ACHN (cell line): Measurements from ENCODE around the gene KLK8.
"Not testable (repeated sequence)": the region's sequence is repeated elsewhere in the genome, so short reads cannot be mapped to it uniquely, and the experiment has no call there.

Source experiments
- DNase-seq: peaks from one replicate; pipeline ENCODE4 v3.0.0-alpha.2; 2015
- in situ Hi-C: cut with HindIII; loops from 2 replicates; pipeline ENCODE4 v1.10.0; 2017; ENCODE audit warnings: low sequenced_read_pairs, low pct_ligation_motif_present, low pct_unique_long_range_greater_than_20kb

Gene KLK8

DNA sequence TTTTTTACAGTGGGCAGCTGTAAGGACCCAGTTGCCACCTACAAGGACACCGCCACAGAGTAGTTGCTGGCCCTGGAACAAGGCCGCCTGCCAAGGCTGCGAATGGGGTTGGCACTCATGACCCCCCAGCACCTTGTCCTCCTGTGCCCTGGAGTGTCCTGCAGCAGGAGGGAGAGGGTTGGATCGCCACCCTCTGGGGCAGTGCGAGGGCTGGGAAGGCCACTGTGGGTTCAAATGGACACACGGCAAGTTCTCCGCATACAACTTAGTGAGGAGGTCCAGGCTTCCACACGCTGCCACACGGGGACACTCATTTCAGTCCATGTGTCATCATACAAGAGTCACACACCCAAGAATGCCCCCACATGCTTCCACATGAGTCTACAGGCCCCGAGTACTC is 978 bp downstream of the KLK8 start:
- in situ Hi-C loops = no loop called here
- no peak for DNase-seq

DNA sequence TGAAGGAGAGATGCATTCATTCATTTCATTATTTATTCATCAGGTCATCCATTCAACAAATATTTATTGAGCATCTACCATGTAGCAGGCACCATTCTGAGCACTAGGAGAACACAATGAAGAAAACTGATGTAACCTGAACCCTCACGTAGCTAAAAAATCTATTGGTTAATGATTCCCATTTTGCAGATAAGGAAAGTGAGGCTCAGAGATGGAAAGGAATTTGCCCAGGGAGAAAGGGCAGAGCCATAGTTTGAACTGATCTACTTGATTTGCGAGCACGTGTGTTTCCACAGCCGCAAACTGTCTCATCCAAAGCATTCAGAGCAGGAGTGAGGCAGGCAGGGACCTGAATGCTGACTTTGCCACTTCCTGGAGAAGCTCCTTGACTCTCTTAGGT is 2.7 kb downstream of the KLK8 start:
- no peak for DNase-seq
- in situ Hi-C loops = no loop called here

DNA sequence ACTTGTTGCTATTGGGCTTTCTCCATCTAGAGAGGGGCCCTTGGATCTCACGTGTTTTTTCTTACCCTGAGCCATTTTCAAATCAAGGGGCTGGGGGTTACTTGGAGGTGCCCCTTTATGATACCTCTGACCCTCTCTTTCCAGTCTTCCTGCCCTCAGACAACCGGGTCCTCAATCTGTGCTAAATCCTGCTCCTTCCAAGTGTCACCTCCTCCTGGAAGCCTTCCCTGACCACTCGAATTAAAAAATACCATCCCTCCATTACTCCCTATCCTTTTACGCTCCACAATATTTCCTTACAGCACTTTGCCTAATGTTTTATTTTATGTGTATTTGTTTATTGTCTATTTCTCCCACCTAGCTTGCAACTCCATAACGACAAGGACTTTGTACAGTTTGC is 3.3 kb downstream of the KLK8 start:
- in situ Hi-C loops = no loop called here
- no peak for DNase-seq

DNA sequence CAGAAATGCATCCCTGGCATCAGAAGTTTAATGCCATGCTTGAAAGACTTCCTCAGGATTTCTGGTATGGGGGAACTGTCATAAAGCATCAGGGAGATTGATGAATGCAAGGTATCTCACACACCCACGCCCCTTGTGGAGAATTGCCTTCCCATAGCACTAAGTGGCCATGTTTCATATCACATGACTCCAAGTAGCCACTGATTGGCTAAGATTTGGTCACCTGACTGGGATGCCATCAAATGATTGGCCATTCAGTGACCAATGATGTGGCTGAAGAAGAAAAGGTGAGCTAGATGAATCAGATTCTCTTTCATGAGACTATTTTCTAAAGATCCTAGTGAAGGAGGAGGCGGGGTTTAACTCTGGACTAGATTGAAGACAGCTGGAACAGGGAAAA is 7.3 kb downstream of the KLK8 start:
- no peak for DNase-seq
- in situ Hi-C loops = no loop called here

DNA sequence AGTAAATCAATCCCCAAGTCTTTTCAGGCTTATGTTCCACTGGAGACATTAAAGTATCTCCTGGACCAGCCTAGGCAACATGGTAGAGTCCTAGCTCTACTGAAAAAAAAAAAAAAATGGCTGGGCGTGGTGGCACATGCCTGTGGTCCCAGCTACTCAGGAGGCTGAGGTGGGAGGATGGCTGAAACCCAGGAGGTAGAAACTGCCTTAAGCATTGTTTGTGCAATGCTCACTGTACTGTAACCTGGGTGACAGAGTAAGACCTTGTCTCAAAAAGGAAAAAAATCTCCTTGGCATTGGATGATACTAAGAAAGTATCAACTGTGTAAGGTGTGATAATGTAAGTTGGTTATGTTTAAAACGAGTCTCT is 8.8 kb downstream of the KLK8 start:
- in situ Hi-C loops = no loop called here
- DNase-seq = no peak

DNA sequence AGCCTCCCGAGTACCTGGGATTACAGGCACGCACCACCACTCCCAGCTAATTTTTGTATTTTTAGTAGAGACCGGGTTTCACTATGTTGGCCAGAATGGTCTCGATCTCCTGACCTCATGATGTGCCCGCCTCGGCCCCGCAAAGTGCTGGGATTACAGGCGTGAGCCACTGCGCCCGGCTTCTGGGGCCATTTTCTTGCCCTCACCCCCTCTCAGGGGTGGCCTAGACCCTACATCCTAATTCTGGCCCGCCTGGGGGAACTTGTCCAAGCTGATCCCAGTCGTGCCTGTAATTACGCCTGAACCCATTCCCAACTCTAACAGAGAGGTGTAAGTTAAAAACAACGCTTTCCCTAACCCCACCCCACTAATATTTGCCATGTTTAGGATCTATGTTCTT is 17.0 kb downstream of the KLK8 start:
- in situ Hi-C loops = not testable (repeated sequence)

DNA sequence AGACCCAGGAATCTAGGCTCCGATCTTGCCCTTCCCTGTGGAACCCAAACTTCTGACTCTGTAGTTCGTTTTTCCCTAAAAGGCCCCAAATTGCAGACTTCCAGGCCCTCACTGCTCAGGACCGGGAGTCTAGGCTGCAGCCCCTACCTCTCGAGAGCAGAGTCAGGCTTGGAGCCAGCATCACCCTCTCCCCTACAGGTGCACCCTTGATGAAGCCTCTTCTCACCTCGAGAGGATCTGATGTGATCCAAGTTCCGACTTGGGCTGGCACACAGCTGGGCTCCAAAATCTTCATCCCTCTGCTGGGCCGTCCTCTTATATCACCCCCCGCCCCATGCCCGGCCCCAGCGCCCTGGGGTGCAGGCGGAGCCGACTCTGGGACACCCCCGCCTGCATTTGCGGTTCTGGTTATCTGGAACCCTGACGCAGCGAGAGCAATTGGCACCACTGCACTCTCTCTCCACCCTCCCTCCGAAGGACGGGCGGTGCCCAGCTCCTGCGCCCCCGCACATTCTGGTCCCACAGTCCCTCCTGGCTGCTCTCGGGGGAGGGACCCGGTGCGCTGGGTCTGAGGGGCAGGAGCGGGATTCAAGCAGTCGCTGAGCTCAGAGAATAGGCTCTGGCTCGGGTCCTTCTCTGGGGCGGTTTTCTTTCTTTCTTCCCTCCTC is 17.6 kb downstream of the KLK8 start, which contains the start of gene KLK7:
Gene KLK7 (minus strand): TSS at position 293 of the 668 bp plus-strand sequence. CDS start 1,518 bp downstream, outside the sequence.
- in situ Hi-C loops = no loop called here
- no peak for DNase-seq

More for the DNA sequence above, 17.0 kb downstream of the KLK8 start:
- DNase-seq = not testable (repeated sequence)

DNA sequence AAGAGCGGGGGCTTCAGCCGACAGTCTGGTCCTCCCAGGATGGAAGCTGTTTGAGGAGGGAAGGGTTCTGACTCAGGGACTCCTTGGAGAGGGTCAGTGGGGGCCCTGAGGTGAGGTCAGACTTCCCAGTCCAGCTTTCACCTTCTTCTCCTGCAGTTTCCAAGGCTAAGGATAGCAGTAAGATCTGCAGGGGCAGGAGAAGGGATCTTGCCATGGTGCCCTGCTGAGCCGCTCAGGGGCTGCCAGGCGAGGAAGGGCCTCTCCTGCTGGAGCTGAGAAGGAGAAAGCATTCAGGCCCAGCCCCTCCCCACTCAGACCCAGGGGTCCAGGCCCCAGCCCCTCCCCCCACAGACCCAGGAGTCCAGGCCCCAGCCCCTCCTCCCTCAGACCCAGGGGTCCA is 19.2 kb downstream of the KLK8 start:
- no peak for DNase-seq
- in situ Hi-C loops = no loop called here

DNA sequence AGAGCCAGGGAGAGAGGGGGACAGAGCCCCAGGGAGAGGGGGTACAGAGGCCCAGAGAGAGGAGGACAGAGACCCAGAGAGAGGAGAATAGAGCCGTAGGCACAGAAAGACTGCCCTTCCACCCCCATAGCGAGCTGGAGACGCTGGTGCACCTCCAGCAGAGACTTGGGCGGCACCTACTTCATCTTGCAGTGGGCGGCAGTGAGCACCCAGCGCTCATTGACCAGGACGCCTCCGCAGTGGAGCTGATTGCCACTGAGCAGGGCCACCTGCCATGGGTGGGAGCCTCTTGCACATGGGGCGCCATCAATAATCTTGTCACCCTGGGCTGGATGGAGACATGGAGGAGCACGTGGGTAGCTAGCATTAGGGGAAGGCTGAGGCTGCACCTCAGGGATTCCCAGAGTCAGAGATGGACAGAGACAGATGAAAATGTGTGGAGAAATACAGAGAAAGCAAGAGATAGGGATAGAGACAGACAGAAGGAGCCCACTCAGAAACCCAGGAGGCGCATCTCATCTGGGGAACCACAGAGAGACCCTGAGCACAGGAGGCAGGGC is 19.7 kb downstream of the KLK8 start:
- in situ Hi-C loops = no loop called here
- DNase-seq = no peak

DNA sequence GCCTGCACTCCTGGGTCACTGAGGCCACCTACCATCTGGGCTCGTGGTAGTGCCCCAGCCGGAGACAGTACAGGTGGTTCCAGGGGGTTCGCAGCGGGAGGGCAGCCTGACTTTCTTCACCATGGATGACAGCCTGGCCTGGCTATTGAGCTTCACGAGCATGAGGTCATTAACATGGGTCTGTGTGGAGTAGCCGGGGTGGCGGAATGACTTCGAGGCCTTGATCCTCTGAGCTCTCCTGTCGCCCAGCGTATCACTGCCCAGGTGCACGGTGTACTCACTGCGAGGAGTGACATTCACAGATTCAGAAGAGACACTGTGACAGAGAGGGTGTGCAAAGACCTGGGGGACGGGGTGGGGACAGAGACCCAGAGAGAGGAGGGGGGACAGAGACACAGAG is 21.2 kb downstream of the KLK8 start:
- no peak for DNase-seq
- in situ Hi-C loops = no loop called here

DNA sequence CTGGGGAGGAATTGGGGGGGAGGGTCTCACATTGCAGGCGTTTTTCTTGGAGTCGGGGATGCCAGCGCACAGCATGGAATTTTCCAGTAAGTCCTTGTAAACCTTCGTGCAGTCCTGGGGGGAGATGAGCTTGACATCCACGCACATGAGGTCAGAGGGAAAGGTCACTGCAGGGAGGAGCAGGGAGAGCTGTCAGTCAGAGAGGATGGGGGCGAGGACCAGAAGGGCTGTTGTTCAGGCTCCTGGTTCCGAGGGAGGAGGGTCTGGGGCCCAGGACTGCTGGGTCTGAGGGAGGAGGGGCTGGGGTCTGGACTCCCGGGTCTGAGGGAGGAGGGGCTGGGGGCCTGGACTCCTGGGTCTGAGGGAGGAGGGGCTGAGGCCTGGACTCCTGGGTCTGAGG is 21.6 kb downstream of the KLK8 start:
- DNase-seq = no peak
- in situ Hi-C loops = no loop called here

DNA sequence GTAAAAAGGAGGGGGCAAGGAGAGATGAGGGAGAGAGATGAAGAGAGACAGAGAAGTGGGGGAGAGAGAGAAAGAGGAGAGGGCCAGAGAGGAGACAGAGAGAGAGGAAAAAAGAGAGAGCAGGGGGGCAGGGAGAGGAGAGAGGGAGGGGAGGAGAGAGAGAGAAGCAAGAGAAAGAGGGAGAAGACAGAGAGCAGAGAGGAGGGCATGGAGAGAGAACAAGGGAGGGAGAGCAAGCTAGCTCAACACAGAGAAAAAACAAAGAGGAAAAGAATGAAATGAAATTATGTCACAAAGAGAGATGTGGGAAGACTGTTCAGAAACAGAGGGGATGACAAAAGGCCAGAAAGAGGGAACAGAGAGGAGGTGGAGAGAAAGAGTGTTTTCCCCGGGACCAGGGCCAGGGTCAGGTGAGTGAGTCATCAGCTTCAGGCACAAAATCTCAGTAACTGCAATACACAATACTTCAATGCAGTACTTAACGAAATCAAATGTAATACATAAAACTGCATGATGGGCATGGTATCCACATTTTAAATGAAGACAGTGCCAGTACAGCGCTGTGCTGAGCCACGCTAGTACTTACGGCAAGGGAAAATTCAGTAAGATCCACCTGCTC is 22.5 kb downstream of the KLK8 start:
- in situ Hi-C loops = no loop called here

DNA sequence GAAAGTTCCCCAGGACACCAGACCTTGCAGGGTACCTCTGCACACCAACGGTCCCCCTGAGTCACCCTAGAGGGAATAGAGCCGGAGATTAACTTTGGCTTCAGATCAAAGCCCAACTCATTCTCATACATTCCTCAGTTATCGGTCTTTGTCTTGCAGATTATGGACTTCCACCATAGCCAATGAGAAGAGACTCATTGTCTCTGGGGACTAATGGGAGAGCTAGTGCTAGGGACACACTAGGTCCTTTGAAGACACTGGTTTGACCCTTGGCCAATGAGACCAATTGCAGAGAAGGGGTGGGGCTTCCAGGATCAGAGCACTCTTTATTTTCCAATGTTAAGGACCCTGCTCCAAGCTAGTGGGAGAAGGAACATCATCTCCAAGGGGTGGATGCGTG is 23.8 kb downstream of the KLK8 start:
- in situ Hi-C loops = no loop called here
- no peak for DNase-seq

More for the DNA sequence above, 22.5 kb downstream of the KLK8 start:
- no peak for DNase-seq

DNA sequence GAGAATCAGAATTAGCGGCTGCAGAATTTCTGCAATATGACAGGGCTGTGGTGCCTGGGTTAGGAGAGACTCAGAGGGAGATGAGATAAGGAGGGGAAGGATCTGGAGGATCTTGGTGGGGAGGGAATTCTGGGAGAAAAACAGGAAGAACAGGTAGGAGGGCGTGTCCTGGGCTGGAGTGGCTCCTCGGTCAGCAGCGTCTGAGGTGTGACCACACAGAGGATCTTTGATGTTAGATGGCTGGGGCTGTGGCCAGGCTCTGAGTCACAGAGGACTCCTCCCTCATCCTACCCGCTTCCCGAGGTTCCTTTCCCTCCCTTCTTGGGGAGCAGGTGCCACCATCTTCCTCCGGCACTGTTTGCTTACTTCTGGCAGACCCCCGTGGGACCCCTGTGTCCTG is 25.6 kb downstream of the KLK8 start:
- no peak for DNase-seq
- in situ Hi-C loops = no loop called here

DNA sequence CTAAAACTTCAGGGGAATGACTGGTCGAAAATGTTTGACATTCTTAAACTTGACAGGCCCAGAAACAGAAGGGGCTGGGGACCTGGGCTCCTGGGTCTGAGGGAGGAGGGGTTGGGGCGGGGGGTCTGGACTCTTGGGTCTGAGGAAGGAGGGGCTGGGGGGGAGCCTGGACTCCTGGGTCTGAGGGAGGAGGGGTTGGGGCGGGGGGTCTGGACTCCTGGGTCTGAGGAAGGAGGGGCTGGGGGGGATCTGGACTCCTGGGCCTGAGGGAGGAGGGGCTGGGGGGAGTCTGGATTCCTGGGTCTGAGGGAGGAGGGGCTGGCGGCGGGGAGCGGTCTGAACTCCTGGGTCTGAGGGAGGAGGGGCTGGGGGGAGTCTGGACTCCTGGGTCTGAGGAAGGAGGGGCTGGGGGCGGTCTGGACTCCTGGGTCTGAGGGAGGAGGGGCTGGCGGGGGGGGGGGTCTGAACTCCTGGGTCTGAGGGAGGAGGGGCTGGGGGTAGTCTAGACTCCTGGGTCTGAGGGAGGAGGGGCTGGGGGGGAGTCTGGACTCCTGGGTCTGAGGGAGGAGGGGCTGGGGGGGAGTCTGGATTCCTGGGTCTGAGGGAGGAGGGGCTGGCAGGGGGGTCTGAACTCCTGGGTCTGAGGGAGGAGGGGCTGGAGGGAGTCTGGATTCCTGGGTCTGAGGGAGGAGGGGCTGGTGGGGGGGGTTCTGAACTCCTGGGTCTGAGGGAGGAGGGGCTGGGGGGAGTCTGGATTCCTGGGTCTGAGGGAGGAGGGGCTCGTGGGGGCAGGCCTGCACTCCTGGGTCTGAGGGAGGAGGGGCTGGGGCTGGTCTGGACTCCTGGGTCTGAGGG is 26.5 kb downstream of the KLK8 start:
- DNase-seq = no peak
- in situ Hi-C loops = no loop called here

DNA sequence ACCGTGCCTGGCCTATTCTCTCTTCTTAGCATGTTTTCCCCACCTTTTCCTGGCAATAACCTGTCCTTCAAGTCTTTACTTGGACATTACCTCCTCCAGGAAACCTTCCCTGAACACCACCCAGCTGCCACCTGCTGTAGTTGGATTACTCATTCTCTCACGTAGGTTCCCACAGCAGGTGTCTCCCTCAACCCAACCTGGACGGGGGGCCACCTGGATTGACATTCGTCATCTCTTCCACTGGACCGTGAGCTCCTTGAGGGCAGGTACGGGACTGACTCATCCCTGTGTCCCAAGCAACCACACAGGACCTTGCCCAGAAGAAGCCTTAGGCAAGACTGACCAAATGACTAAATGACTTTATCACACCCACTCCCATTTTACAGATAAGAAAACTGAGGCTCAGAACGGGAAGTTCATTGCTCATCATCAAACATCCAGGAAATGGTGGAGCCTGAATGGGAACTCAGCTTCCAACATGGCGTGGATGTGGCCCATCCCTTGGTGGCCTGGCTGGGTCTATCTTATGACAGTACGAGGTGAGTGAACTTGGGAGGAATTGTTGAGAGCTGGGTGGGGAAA is 28.5 kb downstream of the KLK8 start:
- DNase-seq = no peak
- in situ Hi-C loops = no loop called here

DNA sequence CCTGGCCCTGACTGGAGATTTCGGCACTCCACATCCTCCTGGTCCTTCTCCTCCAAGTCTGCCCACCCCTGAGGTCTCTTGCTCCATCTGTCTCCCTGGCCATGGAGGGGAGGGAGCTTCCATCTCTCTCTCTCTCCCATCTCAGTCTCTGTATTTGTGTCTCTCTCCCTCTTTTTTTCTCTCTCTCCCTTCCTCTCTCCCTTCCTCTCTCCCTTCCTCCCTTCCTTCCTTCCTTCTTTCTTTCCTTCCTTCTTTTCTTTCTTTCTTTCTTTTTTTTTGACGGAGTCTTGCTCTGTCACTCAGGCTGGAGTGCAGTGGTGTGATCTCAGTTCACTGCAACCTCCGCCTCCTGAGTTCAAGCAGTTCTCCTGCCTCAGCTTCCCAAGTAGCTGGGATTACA is 31.6 kb downstream of the KLK8 start:
- in situ Hi-C loops, DNase-seq: not testable (repeated sequence)

DNA sequence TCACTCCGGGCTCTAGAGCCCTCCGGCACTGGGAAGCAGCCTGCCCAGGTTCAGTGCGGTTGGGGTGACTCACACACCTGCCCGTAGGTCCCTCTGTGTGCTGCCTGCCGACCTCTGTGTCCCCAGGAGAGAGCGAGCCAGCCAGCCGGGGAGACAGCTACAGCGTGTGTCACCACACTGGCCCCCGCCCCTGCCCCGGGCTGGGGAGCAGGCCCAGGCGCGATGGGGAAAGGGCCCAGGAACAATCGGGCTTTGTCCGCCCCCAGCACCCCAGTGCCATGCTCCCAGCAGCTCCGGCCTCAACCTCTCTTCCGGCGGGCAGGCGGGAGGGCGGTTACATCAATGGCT is 32.0 kb downstream of the KLK8 start, which contains the start of gene KLK6:
Gene KLK6 (minus strand): TSS at position 179 of the 348 bp plus-strand sequence. CDS start 1,487 bp downstream, outside the sequence.
- in situ Hi-C loops = no loop called here
- DNase-seq = no peak
